OCI-LY7 (cell line): ENCODE data around the gene TSPAN13. TPM values are rescaled to one million over a fixed set of nuclear protein-coding genes. Genes with fewer than 3 reads are reported as not detected.

Source experiments
- BruUV-seq: library from RNA; stranded (reverse); fragments of 400-500 nt; replicated peaks from 2 replicates; lab custom pipeline; 2021; lab: Mats Ljungman, UMichigan
- CTCF ChIA-PET: fragments of 300-600 bp; sonication (Branson Sonifier 250); formaldehyde crosslinking; loops from one replicate; lab custom pipeline; 2022; ENCODE audit warnings: antibody characterized with exemption; ENCODE audit not compliant: unreplicated experiment; lab: Charles Lee
- POLR2A ChIA-PET: fragments of 300-600 bp; sonication (Branson Sonifier 250); formaldehyde crosslinking; loops from one replicate; lab custom pipeline; 2022; ENCODE audit warnings: antibody characterized with exemption; lab: Charles Lee
- DNase-seq: peaks from one replicate; pipeline ENCODE4 v3.0.0-alpha.2; 2015; ENCODE audit warnings: low spot score
- H2AFZ ChIP-seq: fragments of 200-600 bp; sonication (generic), shearing (Covaris generic); 2 replicates; pipeline ENCODE4 v1.6.1; 2014; ENCODE audit warnings: mild to moderate bottlenecking, antibody characterized with exemption, low read length, moderate library complexity
- H3K27ac ChIP-seq: fragments of 200-600 bp; sonication (generic); 2 replicates; pipeline ENCODE4 v1.5.1; 2014; ENCODE audit warnings: mixed run types, low read depth, mild to moderate bottlenecking, moderate library complexity, low read length, inconsistent platforms; ENCODE audit not compliant: poor library complexity, severe bottlenecking
- H3K36me3 ChIP-seq: fragments of 200-600 bp; sonication (generic); 2 replicates; pipeline ENCODE4 v1.6.1; 2014; ENCODE audit warnings: mild to moderate bottlenecking, antibody characterized with exemption, low read length, moderate library complexity, mixed read lengths; ENCODE audit not compliant: insufficient read depth
- H3K4me1 ChIP-seq: fragments of 200-600 bp; sonication (generic); 2 replicates; pipeline ENCODE4 v1.5.1; 2014; ENCODE audit warnings: mild to moderate bottlenecking, low read length; ENCODE audit not compliant: insufficient read depth, poor library complexity, severe bottlenecking
- H3K4me2 ChIP-seq: fragments of 200-600 bp; sonication (generic); 2 replicates; pipeline ENCODE4 v1.6.1; 2014; ENCODE audit warnings: mild to moderate bottlenecking, low read length
- H3K4me3 ChIP-seq: fragments of 200-600 bp; sonication (generic); 2 replicates; pipeline ENCODE4 v1.5.1; 2014; ENCODE audit warnings: mild to moderate bottlenecking, low read depth, low read length; ENCODE audit not compliant: poor library complexity, severe bottlenecking
- H3K79me2 ChIP-seq: fragments of 200-600 bp; sonication (generic); 2 replicates; pipeline ENCODE4 v1.6.1; 2016; ENCODE audit warnings: low read depth, mild to moderate bottlenecking, low read length, moderate library complexity, mixed read lengths; ENCODE audit not compliant: insufficient read depth
- H3K9me2 ChIP-seq: fragments of 200-600 bp; sonication (generic); 2 replicates; pipeline ENCODE4 v1.6.1; 2016; ENCODE audit warnings: mild to moderate bottlenecking, low read length, mixed read lengths; ENCODE audit not compliant: insufficient read depth
- H3K9me3 ChIP-seq: fragments of 200-600 bp; sonication (generic); 2 replicates; pipeline ENCODE4 v1.6.1; 2014; ENCODE audit warnings: mild to moderate bottlenecking, mixed run types, low read length, mixed read lengths
- H4K20me1 ChIP-seq: fragments of 200-600 bp; sonication (generic); 2 replicates; pipeline ENCODE4 v1.6.1; 2014; ENCODE audit warnings: mild to moderate bottlenecking, antibody characterized with exemption, low read length, moderate library complexity, mixed read lengths; ENCODE audit not compliant: insufficient read depth
- EZH2phosphoT487 ChIP-seq: fragments of 200-600 bp; sonication (generic); IDR thresholded peaks from 2 replicates; pipeline ENCODE4 v1.6.1; 2018; ENCODE audit warnings: low read depth, borderline replicate concordance, mild to moderate bottlenecking, mixed run types, antibody characterized with exemption, low read length, moderate library complexity, mixed read lengths
- intact Hi-C: fragments of 100-400 bp; cut with micrococcal nuclease; formaldehyde crosslinking; loops from one replicate; pipeline ENCODE4 v1.10.0; 2022; ENCODE audit not compliant: unreplicated experiment
- total RNA-seq, 2 experiments: library from RNA; depleted of rRNA in 1 of 2; stranded (reverse); fragments of >200 nt in 1 of 2; shearing (Covaris generic) in 1 of 2; gene quantifications; 2 replicates each; pipeline ENCODE4 v1.2.3, GENCODE V29; 2014 to 2022
- TF ChIP-seq, protein P1 (sequence below): fragments of 200-600 bp; sonication (generic); conservative IDR thresholded peaks from 2 replicates; pipeline ENCODE4 v1.5.1; 2014; ENCODE audit warnings: mild to moderate bottlenecking, antibody characterized with exemption, low read length, moderate library complexity, mixed read lengths

The TSPAN13 gene
- total RNA-seq, 2 experiments from 2014 or later = 5.0 to 12.2 TPM

- Histone ChIP-seq H3K4me3 (no peak overlapping the region), H3K9me3 (no peaks in the 10 kb centered on the region), H4K20me1 (no peaks in the 10 kb centered on the region), H2AFZ (no peak overlapping the region), H3K4me2 (no peak overlapping the region), H3K4me1 (no peaks in the 10 kb centered on the region), H3K9me2 (no peaks in the 10 kb centered on the region), H3K27ac (no peak overlapping the region), H3K79me2 (no peaks in the 10 kb centered on the region), H3K36me3 (no peaks in the 10 kb centered on the region)
- ChIA-PET CTCF (no interaction called here), POLR2A (no interaction called here)
- DNase-seq = no peak
- intact Hi-C loops = no loop called here
- no TSS peak for BruUV-seq
- TF ChIP-seq, protein P1, sequence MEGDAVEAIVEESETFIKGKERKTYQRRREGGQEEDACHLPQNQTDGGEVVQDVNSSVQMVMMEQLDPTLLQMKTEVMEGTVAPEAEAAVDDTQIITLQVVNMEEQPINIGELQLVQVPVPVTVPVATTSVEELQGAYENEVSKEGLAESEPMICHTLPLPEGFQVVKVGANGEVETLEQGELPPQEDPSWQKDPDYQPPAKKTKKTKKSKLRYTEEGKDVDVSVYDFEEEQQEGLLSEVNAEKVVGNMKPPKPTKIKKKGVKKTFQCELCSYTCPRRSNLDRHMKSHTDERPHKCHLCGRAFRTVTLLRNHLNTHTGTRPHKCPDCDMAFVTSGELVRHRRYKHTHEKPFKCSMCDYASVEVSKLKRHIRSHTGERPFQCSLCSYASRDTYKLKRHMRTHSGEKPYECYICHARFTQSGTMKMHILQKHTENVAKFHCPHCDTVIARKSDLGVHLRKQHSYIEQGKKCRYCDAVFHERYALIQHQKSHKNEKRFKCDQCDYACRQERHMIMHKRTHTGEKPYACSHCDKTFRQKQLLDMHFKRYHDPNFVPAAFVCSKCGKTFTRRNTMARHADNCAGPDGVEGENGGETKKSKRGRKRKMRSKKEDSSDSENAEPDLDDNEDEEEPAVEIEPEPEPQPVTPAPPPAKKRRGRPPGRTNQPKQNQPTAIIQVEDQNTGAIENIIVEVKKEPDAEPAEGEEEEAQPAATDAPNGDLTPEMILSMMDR = no peak
- no peak for TF ChIP-seq EZH2phosphoT487
Measured at GRCh38 chr7:16726189-16726588, 27.4 kb upstream of the TSPAN13 start.

DNA sequence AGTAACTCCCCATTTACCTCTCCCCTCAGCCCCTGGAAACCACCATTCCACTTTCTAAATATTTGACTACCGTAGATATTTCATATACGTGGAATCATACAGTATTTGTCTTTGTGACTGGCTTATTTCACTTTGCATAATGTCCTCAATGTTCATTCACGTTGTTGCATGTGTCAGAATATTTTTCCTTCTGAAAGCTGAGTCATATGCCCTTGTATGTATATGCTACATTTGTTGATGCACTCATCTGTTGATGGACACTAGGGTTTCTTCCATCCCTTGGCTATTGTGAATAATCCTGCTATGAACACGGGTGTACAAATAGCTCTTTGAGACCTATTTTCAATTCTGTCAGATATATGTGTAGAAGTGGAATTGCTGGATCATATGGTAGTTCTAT is 25.8 kb upstream of the TSPAN13 start:
- no peaks in the 10 kb centered on the region for H3K4me1 ChIP-seq
- TF ChIP-seq, protein P1 = no peak
- TF ChIP-seq EZH2phosphoT487 = no peak
- H3K9me3 ChIP-seq = no peaks in the 10 kb centered on the region
- no TSS peak for BruUV-seq
- no peak for DNase-seq
- no peaks in the 10 kb centered on the region for H3K36me3 ChIP-seq
- H2AFZ ChIP-seq = no peak overlapping the region
- H3K27ac ChIP-seq = no peak overlapping the region
- no peak overlapping the region for H3K4me3 ChIP-seq
- POLR2A ChIA-PET = no interaction called here
- H3K9me2 ChIP-seq = no peaks in the 10 kb centered on the region
- H4K20me1 ChIP-seq = no peaks in the 10 kb centered on the region
- no peaks in the 10 kb centered on the region for H3K79me2 ChIP-seq
- intact Hi-C loops = no loop called here
- CTCF ChIA-PET = no interaction called here
- no peak overlapping the region for H3K4me2 ChIP-seq

- BruUV-seq = no TSS peak
- H3K36me3 ChIP-seq = no peaks in the 10 kb centered on the region
- no peaks in the 10 kb centered on the region for H4K20me1 ChIP-seq
- no peak overlapping the region for H3K4me2 ChIP-seq
- H3K4me3 ChIP-seq = no peak overlapping the region
- H3K9me3 ChIP-seq = no peaks in the 10 kb centered on the region
- no peaks in the 10 kb centered on the region for H3K9me2 ChIP-seq
- CTCF ChIA-PET = no interaction called here
- TF ChIP-seq EZH2phosphoT487 = no peak
- TF ChIP-seq, protein P1 = no peak
- H3K4me1 ChIP-seq = no peaks in the 10 kb centered on the region
- no peak overlapping the region for H3K27ac ChIP-seq
- intact Hi-C loops = no loop called here
- H2AFZ ChIP-seq = no peak overlapping the region
- no peaks in the 10 kb centered on the region for H3K79me2 ChIP-seq
- POLR2A ChIA-PET = interaction anchor here (0.7 kb wide), 1 partner anchor 590 kb away, joined by 5 read pairs; no protein-coding TSS in a partner anchor
- DNase-seq = no peak
Measured at GRCh38 chr7:16728811-16729210, 24.7 kb upstream of the TSPAN13 start.
